HCT116 (cell line): ENCODE measurements around the gene RFC1. TPM values are rescaled to one million over a fixed set of nuclear protein-coding genes. Genes with fewer than 3 reads are reported as not detected.

Experiments
- ATAC-seq: fragments of 200-7000 bp; cut with Tn5 transposase; 2 replicates; pipeline ENCODE4 v1.9.1; 2020; ENCODE audit warnings: mild to moderate bottlenecking, moderate library complexity
- BruUV-seq: library from RNA; stranded (reverse); fragments of 400-500 nt; replicated peaks from 2 replicates; lab custom pipeline; 2021; lab: Mats Ljungman, UMichigan
- CTCF ChIA-PET: fragments of 300-600 bp; sonication (Branson Sonifier 250); formaldehyde crosslinking; loops from one replicate; lab custom pipeline; 2021; ENCODE audit warnings: antibody characterized with exemption; lab: Charles Lee
- POLR2A ChIA-PET: fragments of 300-600, 350-600 bp; sonication (Branson Sonifier 250); formaldehyde crosslinking; loops from one replicate; lab custom pipeline; 2021; ENCODE audit warnings: antibody characterized with exemption; lab: Charles Lee
- RAD21 ChIA-PET, 2 experiments: fragments of 300-600 bp; sonication (Branson Sonifier 250); formaldehyde crosslinking; loops; one replicate each; lab custom pipeline; 2023; ENCODE audit warnings: low total read pairs in 2 of 2; ENCODE audit not compliant: uncharacterized antibody in 2 of 2, unreplicated experiment in 2 of 2, low non-redundant PET in 1 of 2; lab: Charles Lee
- DNase-seq: peaks from one replicate; pipeline ENCODE4 v3.0.0-alpha.2; 2010; ENCODE audit warnings: low read depth, low spot score
- H2AFZ ChIP-seq: fragments of 200-600 bp; shearing (Covaris generic), sonication (generic); 2 replicates; pipeline ENCODE4 v1.6.1; 2017; ENCODE audit warnings: low read depth, mixed run types, mixed read lengths, antibody characterized with exemption, low read length; ENCODE audit not compliant: poor library complexity, severe bottlenecking
- H3K27ac ChIP-seq: 2 replicates; pipeline ENCODE4 v1.5.1; 2012; ENCODE audit warnings: low read depth, low read length
- H3K27me3 ChIP-seq: fragments of 200-600 bp; sonication (generic); 2 replicates; pipeline ENCODE4 v1.6.1; 2016; ENCODE audit warnings: mixed run types, low read length, mixed read lengths; ENCODE audit not compliant: insufficient read depth
- H3K36me3 ChIP-seq, 2 experiments: fragments of 200-500 bp in 1 of 2; fragments of 200-600 bp in 1 of 2; sonication (Bioruptor generic) in 1 of 2; sonication (generic) in 1 of 2; 2 replicates each; pipeline versions ENCODE4 v1.5.1 to v1.6.1; 2014 to 2016; ENCODE audit warnings: low read length in 2 of 2, inconsistent platforms in 1 of 2, mixed read lengths in 1 of 2, mixed run types in 1 of 2; ENCODE audit not compliant: insufficient read depth in 2 of 2, control insufficient read depth in 1 of 2
- H3K4me1 ChIP-seq, 2 experiments: fragments of 200-600 bp in 1 of 2; sonication (generic) in 1 of 2; 2 replicates each; pipeline versions ENCODE4 v1.5.1 to v1.6.1; 2012 to 2017; ENCODE audit warnings: low read length in 2 of 2, inconsistent platforms in 1 of 2, mild to moderate bottlenecking in 1 of 2, mixed read lengths in 1 of 2, mixed run types in 1 of 2, moderate library complexity in 1 of 2; ENCODE audit not compliant: insufficient read depth in 2 of 2, control insufficient read depth in 1 of 2
- H3K4me2 ChIP-seq: fragments of 200-600 bp; sonication (generic); 2 replicates; pipeline ENCODE4 v1.6.1; 2017; ENCODE audit warnings: mixed run types, low read length, mixed read lengths
- H3K4me3 ChIP-seq, 2 experiments: fragments of 200-600 bp in 1 of 2; sonication (generic) in 1 of 2; replicated peaks in 1 of 2; 2 replicates each; pipeline ENCODE4 v1.5.1; 2011 to 2016; ENCODE audit warnings: low read length in 2 of 2, control low read depth in 1 of 2, low read depth in 1 of 2, mild to moderate bottlenecking in 1 of 2, mixed read lengths in 1 of 2, mixed run types in 1 of 2
- H3K79me2 ChIP-seq: fragments of 200-600 bp; sonication (generic); 2 replicates; pipeline ENCODE4 v1.6.1; 2017; ENCODE audit warnings: mild to moderate bottlenecking, mixed run types, low read length, moderate library complexity, mixed read lengths; ENCODE audit not compliant: insufficient read depth
- H3K9ac ChIP-seq: fragments of 200-600 bp; sonication (generic); 2 replicates; pipeline ENCODE4 v1.6.1; 2016; ENCODE audit warnings: low read length, mixed read lengths
- H3K9me2 ChIP-seq: fragments of 200-600 bp; sonication (generic), shearing (Covaris generic); 2 replicates; pipeline ENCODE4 v1.6.1; 2017; ENCODE audit warnings: mixed run types, mild to moderate bottlenecking, moderate library complexity; ENCODE audit not compliant: insufficient read depth
- H3K9me3 ChIP-seq, 2 experiments: fragments of 200-500 bp in 1 of 2; fragments of 200-600 bp in 1 of 2; sonication (Bioruptor generic) in 1 of 2; sonication (generic) in 1 of 2; 2 replicates each; pipeline ENCODE4 v1.6.1; 2014 to 2017; ENCODE audit warnings: low read length in 2 of 2, mixed read lengths in 2 of 2, inconsistent platforms in 1 of 2, low read depth in 1 of 2, mild to moderate bottlenecking in 1 of 2, mixed run types in 1 of 2, moderate library complexity in 1 of 2; ENCODE audit not compliant: control insufficient read depth in 1 of 2, insufficient read depth in 1 of 2
- H4K20me1 ChIP-seq: fragments of 200-600 bp; sonication (generic), shearing (Covaris generic); 2 replicates; pipeline ENCODE4 v1.6.1; 2017; ENCODE audit warnings: mixed run types, mild to moderate bottlenecking, moderate library complexity; ENCODE audit not compliant: insufficient read depth
- ATF3 ChIP-seq: IDR thresholded peaks from 2 replicates; pipeline ENCODE4 v1.6.1; 2012
- CBX3 ChIP-seq: IDR thresholded peaks from 2 replicates; pipeline ENCODE4 v1.6.1; 2012; ENCODE audit warnings: low read depth
- CEBPB ChIP-seq: IDR thresholded peaks from 2 replicates; pipeline ENCODE4 v1.6.1; 2012; ENCODE audit warnings: low read depth
- CTCF ChIP-seq, 3 experiments: fragments of 200-600 bp in 1 of 3; sonication (generic) in 1 of 3; IDR thresholded peaks in 2 of 3; conservative IDR thresholded peaks in 1 of 3; 2 replicates each; pipeline ENCODE4 v1.5.1; 2012 to 2017; ENCODE audit warnings: low read depth in 2 of 3, low read length in 2 of 3, antibody characterized with exemption in 1 of 3, borderline replicate concordance in 1 of 3, control low read depth in 1 of 3, mild to moderate bottlenecking in 1 of 3, mixed read lengths in 1 of 3, mixed run types in 1 of 3, moderate library complexity in 1 of 3; ENCODE audit not compliant: insufficient read depth in 1 of 3
- ELF1 ChIP-seq: IDR thresholded peaks from 2 replicates; pipeline ENCODE4 v1.6.1; 2012; ENCODE audit warnings: low read depth, borderline replicate concordance
- FOSL1 ChIP-seq: IDR thresholded peaks from 2 replicates; pipeline ENCODE4 v1.6.1; 2012; ENCODE audit warnings: low read depth
- MAX ChIP-seq: IDR thresholded peaks from 2 replicates; pipeline ENCODE4 v1.6.1; 2012
- POLR2A ChIP-seq: IDR thresholded peaks from 2 replicates; pipeline ENCODE4 v1.7.0; 2011; ENCODE audit warnings: borderline replicate concordance; ENCODE audit not compliant: insufficient read depth, insufficient read length; ENCODE audit errors: extremely low read depth
- POLR2AphosphoS5 ChIP-seq: IDR thresholded peaks from 2 replicates; pipeline ENCODE4 v1.6.1; 2011; ENCODE audit warnings: mild to moderate bottlenecking, low read depth, low read length, moderate library complexity
- RAD21 ChIP-seq: IDR thresholded peaks from 2 replicates; pipeline ENCODE4 v1.6.1; 2012; ENCODE audit warnings: low read depth, mild to moderate bottlenecking
- REST ChIP-seq: IDR thresholded peaks from 2 replicates; pipeline ENCODE4 v1.6.1; 2012; ENCODE audit warnings: low read depth
- SRF ChIP-seq: IDR thresholded peaks from 2 replicates; pipeline ENCODE4 v1.6.1; 2012; ENCODE audit warnings: low read depth
- TCF7L2 ChIP-seq: IDR thresholded peaks from 2 replicates; pipeline ENCODE4 v1.7.0; 2011; ENCODE audit warnings: borderline replicate concordance, inconsistent platforms; ENCODE audit not compliant: insufficient read depth, insufficient read length; ENCODE audit errors: extremely low read depth
- YY1 ChIP-seq: IDR thresholded peaks from 2 replicates; pipeline ENCODE4 v1.6.1; 2011; ENCODE audit warnings: low read length, low read depth, moderate library complexity, mild to moderate bottlenecking; ENCODE audit not compliant: insufficient replicate concordance; ENCODE audit errors: extremely low read depth
- ZBTB33 ChIP-seq: IDR thresholded peaks from 2 replicates; pipeline ENCODE4 v1.6.1; 2011; ENCODE audit warnings: mild to moderate bottlenecking, low read length, moderate library complexity; ENCODE audit not compliant: insufficient replicate concordance; ENCODE audit errors: extremely low read depth
- ZFX ChIP-seq: fragments of 450-650 bp; IDR thresholded peaks from 2 replicates; pipeline ENCODE4 v1.6.1; 2017
- ZNF274 ChIP-seq: fragments of 200-500 bp; sonication (Bioruptor generic); IDR thresholded peaks from 2 replicates; pipeline ENCODE4 v1.6.1; 2014; ENCODE audit warnings: mild to moderate bottlenecking, low read depth, low read length, inconsistent platforms
- intact Hi-C: fragments of 100-400 bp; cut with micrococcal nuclease; formaldehyde crosslinking; loops from 2 replicates; pipeline ENCODE4 v1.10.0; 2022
- total RNA-seq: library from RNA; stranded (reverse); gene quantifications from one replicate; pipeline ENCODE4 v1.2.1, GENCODE V29; 2021; ENCODE audit not compliant: unreplicated experiment

Gene RFC1
- total RNA-seq, 1 experiment from 2014 or later = 52.3 TPM

- intact Hi-C loops = no loop called here
- no peak overlapping the region for H2AFZ ChIP-seq
- H4K20me1 ChIP-seq = no peaks in the 10 kb centered on the region
- DNase-seq = no peak
- BruUV-seq = no TSS peak
- H3K9ac ChIP-seq = no peak overlapping the region
- H3K4me1 ChIP-seq = peaks cover 0 to 11% of the 10 kb centered on the region in 2 experiments; a peak in 3 of 4 replicates
- H3K4me2 ChIP-seq = no peak overlapping the region
- H3K9me2 ChIP-seq = no peaks in the 10 kb centered on the region
- RAD21 ChIA-PET = no interaction called here
- H3K79me2 ChIP-seq = peaks cover 68% of the 10 kb centered on the region
- no peaks in the 10 kb centered on the region for H3K36me3 ChIP-seq
- H3K9me3 ChIP-seq = no peaks in the 10 kb centered on the region
- CTCF ChIA-PET = no interaction called here
- POLR2A ChIA-PET = no interaction called here
- no peak overlapping the region for H3K4me3 ChIP-seq
- no peak overlapping the region for H3K27ac ChIP-seq
- TF ChIP-seq TCF7L2 (no peak), CTCF (IDR thresholded peaks at IDR 0.05 in 2 of 3, conservative IDR thresholded peaks at IDR 0.05 in 1 of 3; ENCODE audit: borderline replicate concordance in 1 of 3, insufficient read depth in 1 of 3, low read depth in 2 of 3, low read length in 2 of 3) (no peak), YY1 (no peak), CEBPB (no peak), ZFX (no peak), FOSL1 (no peak), POLR2A (no peak), RAD21 (no peak), ELF1 (no peak), ZBTB33 (no peak), ZNF274 (no peak), CBX3 (no peak), MAX (no peak), POLR2AphosphoS5 (no peak), ATF3 (no peak), SRF (no peak), REST (no peak)
- no peak for ATAC-seq
- no peaks in the 10 kb centered on the region for H3K27me3 ChIP-seq
Observed at GRCh38 chr4:39363773-39364393, 2.3 kb downstream of the RFC1 start.
